Spinal cord (tissue), 10 donors: ENCODE data around the gene CTNNA3. TPM values are rescaled to one million over a fixed set of nuclear protein-coding genes. Genes with fewer than 3 reads are reported as not detected.

ENCODE experiments used
- DNase-seq, 6 donors: peaks; one replicate each; pipeline versions ENCODE4 v3.0.0 to v3.0.0-alpha.2; 2013 to 2015; ENCODE audit warnings: low spot score in 6 of 6, low read depth in 4 of 6
- H3K27ac ChIP-seq: one replicate; pipeline ENCODE4 v1.5.1; 2013; ENCODE audit warnings: low read depth, low read length, control low read depth
- H3K27me3 ChIP-seq: one replicate; pipeline ENCODE4 v1.6.1; 2013; ENCODE audit warnings: low read length; ENCODE audit not compliant: control insufficient read depth, insufficient read depth
- H3K36me3 ChIP-seq: one replicate; pipeline ENCODE4 v1.6.1; 2013; ENCODE audit warnings: low read length; ENCODE audit not compliant: control insufficient read depth, insufficient read depth
- H3K4me1 ChIP-seq: one replicate; pipeline ENCODE4 v1.6.1; 2013; ENCODE audit warnings: low read length; ENCODE audit not compliant: control insufficient read depth, insufficient read depth
- H3K4me3 ChIP-seq: one replicate; pipeline ENCODE4 v1.5.1; 2013; ENCODE audit warnings: low read depth, low read length, control low read depth
- H3K9me3 ChIP-seq: one replicate; pipeline ENCODE4 v1.6.1; 2013; ENCODE audit warnings: low read length; ENCODE audit not compliant: control insufficient read depth, insufficient read depth
- WGBS: methylation state at CpG from one replicate; pipeline ENCODE4 v1.1.5; 2013; ENCODE audit warnings: missing lambda C conversion rate; ENCODE audit not compliant: insufficient coverage; 5-methylcytosine and 5-hydroxymethylcytosine counted together
- polyA plus RNA-seq, 2 donors: library from polyadenylated mRNA; unstranded; fragments of 120-200 nt; gene quantifications; one replicate each; pipeline ENCODE4 v1.2.1, GENCODE V29; 2013; ENCODE audit not compliant: insufficient read length in 2 of 2
- total RNA-seq, 2 donors: library from RNA; depleted of rRNA in 1 of 2; stranded (reverse); fragments of 120-200 nt in 1 of 2; fragments of >200 nt in 1 of 2; gene quantifications; one replicate each; pipeline versions ENCODE4 v1.2.3 to v1.2.4, GENCODE V29; 2013 to 2014
- donor health status: healthy.

Gene CTNNA3
- total and polyA plus RNA-seq, 4 donors = 15.3 to 63.5 (median 41.0) TPM

GRCh38 chr10:66737241-66737640 is 958.8 kb downstream of the CTNNA3 start:
- H3K9me3 ChIP-seq = no peaks in the 10 kb centered on the region
- no peak for DNase-seq
- H3K36me3 ChIP-seq = no peaks in the 10 kb centered on the region
- H3K4me1 ChIP-seq = no peaks in the 10 kb centered on the region
- no CpG with 5 or more reads among the region's 2 CpGs for WGBS
- no peak overlapping the region for H3K4me3 ChIP-seq
- no peak overlapping the region for H3K27ac ChIP-seq
- no peaks in the 10 kb centered on the region for H3K27me3 ChIP-seq

- WGBS = 20% methylated on average over 1 of the region's 2 CpGs
- Histone ChIP-seq H3K4me1 (no peaks in the 10 kb centered on the region), H3K27me3 (no peaks in the 10 kb centered on the region), H3K36me3 (no peaks in the 10 kb centered on the region), H3K9me3 (no peaks in the 10 kb centered on the region), H3K27ac (no peak overlapping the region), H3K4me3 (no peak overlapping the region)
- peak; percentile 22 to 86 (median 42) for DNase-seq
Measured at GRCh38 chr10:66723608-66724400, 972.2 kb downstream of the CTNNA3 start.

GRCh38 chr10:66719483-66719882 is 976.5 kb downstream of the CTNNA3 start:
- Histone ChIP-seq H3K9me3 (no peaks in the 10 kb centered on the region), H3K27ac (no peak overlapping the region), H3K27me3 (no peaks in the 10 kb centered on the region), H3K4me1 (no peaks in the 10 kb centered on the region), H3K36me3 (no peaks in the 10 kb centered on the region), H3K4me3 (no peak overlapping the region)
- WGBS = 71% methylated on average over 1 of the region's 1 CpG
- no peak for DNase-seq

- peak in 1 of 6 donors; percentile 77 for DNase-seq
Measured at GRCh38 chr10:66717231-66717981, 978.6 kb downstream of the CTNNA3 start.

GRCh38 chr10:66714741-66715140 is 981.3 kb downstream of the CTNNA3 start:
- no peak for DNase-seq
- H3K4me3 ChIP-seq = no peak overlapping the region
- no peaks in the 10 kb centered on the region for H3K36me3 ChIP-seq
- no peaks in the 10 kb centered on the region for H3K4me1 ChIP-seq
- no peak overlapping the region for H3K27ac ChIP-seq
- no peaks in the 10 kb centered on the region for H3K9me3 ChIP-seq
- no peaks in the 10 kb centered on the region for H3K27me3 ChIP-seq
- WGBS = no CpG with 5 or more reads among the region's 1 CpG

More at GRCh38 chr10:66717231-66717981, 978.6 kb downstream of the CTNNA3 start:
- H3K9me3 ChIP-seq = no peaks in the 10 kb centered on the region
- H3K4me1 ChIP-seq = no peaks in the 10 kb centered on the region
- 79% methylated on average over 2 of the region's 8 CpGs for WGBS
- no peak overlapping the region for H3K4me3 ChIP-seq
- H3K27me3 ChIP-seq = no peaks in the 10 kb centered on the region
- H3K36me3 ChIP-seq = no peaks in the 10 kb centered on the region
- H3K27ac ChIP-seq = no peak overlapping the region

GRCh38 chr10:66713387-66713786 is 982.6 kb downstream of the CTNNA3 start:
- WGBS = 86% methylated on average over 1 of the region's 1 CpG
- Histone ChIP-seq H3K27ac (no peak overlapping the region), H3K36me3 (no peaks in the 10 kb centered on the region), H3K9me3 (no peaks in the 10 kb centered on the region), H3K27me3 (no peaks in the 10 kb centered on the region), H3K4me3 (no peak overlapping the region), H3K4me1 (no peaks in the 10 kb centered on the region)
- no peak for DNase-seq

- no peak overlapping the region for H3K4me3 ChIP-seq
- H3K4me1 ChIP-seq = no peaks in the 10 kb centered on the region
- H3K36me3 ChIP-seq = no peaks in the 10 kb centered on the region
- no CpG with 5 or more reads among the region's 1 CpG for WGBS
- no peak for DNase-seq
- H3K27ac ChIP-seq = no peak overlapping the region
- H3K27me3 ChIP-seq = no peaks in the 10 kb centered on the region
- no peaks in the 10 kb centered on the region for H3K9me3 ChIP-seq
Measured at GRCh38 chr10:66698069-66698468, 997.9 kb downstream of the CTNNA3 start.

GRCh38 chr10:66695046-66695445 is 1000.9 kb downstream of the CTNNA3 start:
- no CpG with 5 or more reads among the region's 1 CpG for WGBS
- no peaks in the 10 kb centered on the region for H3K9me3 ChIP-seq
- no peak overlapping the region for H3K27ac ChIP-seq
- H3K4me3 ChIP-seq = no peak overlapping the region
- no peak for DNase-seq
- no peaks in the 10 kb centered on the region for H3K4me1 ChIP-seq
- no peaks in the 10 kb centered on the region for H3K36me3 ChIP-seq
- H3K27me3 ChIP-seq = no peaks in the 10 kb centered on the region

GRCh38 chr10:66684581-66684980 is 1011.4 kb downstream of the CTNNA3 start:
- WGBS = no CpG with 5 or more reads among the region's 3 CpGs
- no peaks in the 10 kb centered on the region for H3K9me3 ChIP-seq
- no peak overlapping the region for H3K27ac ChIP-seq
- H3K36me3 ChIP-seq = no peaks in the 10 kb centered on the region
- H3K27me3 ChIP-seq = no peaks in the 10 kb centered on the region
- H3K4me3 ChIP-seq = no peak overlapping the region
- DNase-seq = no peak
- H3K4me1 ChIP-seq = no peaks in the 10 kb centered on the region

GRCh38 chr10:66680886-66681285 is 1015.1 kb downstream of the CTNNA3 start:
- Histone ChIP-seq H3K4me1 (no peaks in the 10 kb centered on the region), H3K9me3 (no peaks in the 10 kb centered on the region), H3K27ac (no peak overlapping the region), H3K4me3 (no peak overlapping the region), H3K36me3 (no peaks in the 10 kb centered on the region), H3K27me3 (no peaks in the 10 kb centered on the region)
- no peak for DNase-seq
- 100% methylated on average over 1 of the region's 1 CpG for WGBS
